Muscle layer of colon (tissue), 2 donors: Measurements from ENCODE around the gene RBP2.

Experiments
- H3K27ac ChIP-seq: one replicate; pipeline ENCODE4 v1.7.0; 2013; ENCODE audit warnings: low read depth, mild to moderate bottlenecking, low read length, moderate library complexity
- H3K27me3 ChIP-seq, 2 donors: one replicate each; pipeline ENCODE4 v1.7.0; 2013; ENCODE audit warnings: low read length in 2 of 2, mild to moderate bottlenecking in 2 of 2; ENCODE audit not compliant: insufficient read depth in 2 of 2, control insufficient read depth in 1 of 2
- H3K36me3 ChIP-seq: one replicate; pipeline ENCODE4 v1.7.0; 2013; ENCODE audit warnings: mild to moderate bottlenecking, low read length; ENCODE audit not compliant: insufficient read depth
- H3K4me1 ChIP-seq: one replicate; pipeline ENCODE4 v1.7.0; 2013; ENCODE audit warnings: mild to moderate bottlenecking, low read length; ENCODE audit not compliant: insufficient read depth
- H3K4me3 ChIP-seq, 2 donors: one replicate each; pipeline ENCODE4 v1.7.0; 2013; ENCODE audit warnings: low read length in 2 of 2, low read depth in 1 of 2, mild to moderate bottlenecking in 1 of 2, moderate library complexity in 1 of 2
- H3K9ac ChIP-seq: one replicate; pipeline ENCODE4 v1.7.0; 2013; ENCODE audit warnings: low read length
- H3K9me3 ChIP-seq: one replicate; pipeline ENCODE4 v1.7.0; 2013; ENCODE audit warnings: mild to moderate bottlenecking, low read length
- donor health status: abdominal sarcoma.
- donor health status: Adenocarcinoma of cecum.

RBP2 gene

GRCh38 chr3:139441656-139442055 is 34.7 kb downstream of the RBP2 start:
- H3K9ac ChIP-seq: no peak overlapping the region
- no peak overlapping the region for H3K27ac ChIP-seq
- no peak overlapping the region for H3K4me3 ChIP-seq
- no peaks in the 10 kb centered on the region for H3K4me1 ChIP-seq
- H3K36me3 ChIP-seq: no peaks in the 10 kb centered on the region
- no peaks in the 10 kb centered on the region for H3K27me3 ChIP-seq
- no peaks in the 10 kb centered on the region for H3K9me3 ChIP-seq

DNA sequence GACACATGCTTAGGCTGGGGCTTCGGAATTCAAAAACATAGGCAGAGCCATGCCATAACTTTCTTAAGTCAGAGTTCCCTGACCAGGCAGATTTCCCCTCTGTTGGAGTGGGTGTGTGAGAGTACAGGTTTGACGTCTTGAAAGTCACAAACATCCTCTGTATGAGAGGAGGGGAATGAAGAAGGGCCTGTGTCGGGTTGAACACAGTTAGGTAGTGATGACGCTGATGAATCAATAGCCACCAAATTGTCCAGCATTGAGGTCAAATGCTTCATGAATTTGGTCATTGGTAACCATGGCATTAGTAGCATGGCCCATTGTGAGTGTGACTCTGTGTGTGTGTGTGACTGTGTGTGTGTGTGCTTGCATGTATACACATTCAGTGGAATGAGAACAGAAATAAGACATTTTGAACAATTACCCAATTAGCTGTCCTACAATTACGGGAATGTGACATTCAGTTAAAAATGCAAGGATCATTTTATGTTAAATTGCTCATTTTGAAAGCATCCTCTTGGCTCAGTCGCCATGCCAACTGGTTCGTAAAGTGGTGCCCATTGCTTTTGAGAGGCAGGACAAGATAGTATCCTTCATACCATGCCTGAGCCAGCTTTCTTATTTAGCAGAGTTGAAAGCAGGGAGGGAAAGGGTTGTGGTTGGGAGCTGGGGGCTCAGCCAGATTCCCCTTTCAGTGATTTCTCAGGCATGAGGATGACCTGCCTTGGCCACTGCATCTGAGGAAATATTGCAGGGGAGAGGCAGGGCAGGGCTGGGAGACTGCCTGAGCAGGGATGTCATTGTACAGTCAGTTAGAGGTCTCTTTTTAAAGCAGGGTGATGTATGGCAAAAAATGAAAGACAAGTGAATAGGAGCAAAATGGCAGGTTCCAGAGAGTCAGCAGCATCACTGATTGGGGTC is 35.4 kb downstream of the RBP2 start:
- Histone ChIP-seq H3K4me3 (no peak overlapping the region), H3K4me1 (no peaks in the 10 kb centered on the region), H3K27ac (no peak overlapping the region), H3K9me3 (no peaks in the 10 kb centered on the region), H3K27me3 (no peaks in the 10 kb centered on the region), H3K36me3 (no peaks in the 10 kb centered on the region), H3K9ac (no peak overlapping the region)

GRCh38 chr3:139439278-139439677 is 37.0 kb downstream of the RBP2 start:
- H3K27me3 ChIP-seq: no peaks in the 10 kb centered on the region

GRCh38 chr3:139434764-139435307 is 41.5 kb downstream of the RBP2 start:
- Histone ChIP-seq H3K4me1 (no peaks in the 10 kb centered on the region), H3K36me3 (no peaks in the 10 kb centered on the region), H3K27me3 (no peaks in the 10 kb centered on the region), H3K27ac (no peak overlapping the region), H3K4me3 (no peak overlapping the region), H3K9ac (no peak overlapping the region), H3K9me3 (no peaks in the 10 kb centered on the region)

More at GRCh38 chr3:139439278-139439677, 37.0 kb downstream of the RBP2 start:
- H3K4me1 ChIP-seq: no peaks in the 10 kb centered on the region
- no peaks in the 10 kb centered on the region for H3K36me3 ChIP-seq
- H3K9me3 ChIP-seq: no peaks in the 10 kb centered on the region
- no peak overlapping the region for H3K4me3 ChIP-seq
- H3K27ac ChIP-seq: no peak overlapping the region
- H3K9ac ChIP-seq: no peak overlapping the region

DNA sequence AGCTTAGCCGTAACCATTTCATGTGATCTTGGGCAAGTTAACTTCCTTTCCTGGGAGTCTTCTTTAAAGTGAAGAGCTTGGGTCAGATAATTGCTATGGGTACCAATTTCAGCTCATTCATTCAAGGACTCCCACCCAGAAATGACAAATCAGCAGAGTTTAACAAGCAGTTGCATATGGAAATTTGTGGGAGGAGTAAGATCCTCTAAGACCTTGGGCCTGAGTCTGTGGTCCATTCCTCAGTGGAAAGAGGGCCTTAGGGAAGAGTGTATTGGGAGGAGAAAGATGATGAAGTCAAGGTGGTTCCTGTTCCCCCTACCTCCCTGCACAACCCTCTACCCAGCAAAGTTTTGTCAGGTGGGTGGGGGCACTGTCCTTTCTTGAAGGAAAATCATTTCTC is 42.1 kb downstream of the RBP2 start:
- H3K36me3 ChIP-seq: no peaks in the 10 kb centered on the region
- H3K27ac ChIP-seq: no peak overlapping the region
- H3K27me3 ChIP-seq: no peaks in the 10 kb centered on the region
- no peaks in the 10 kb centered on the region for H3K9me3 ChIP-seq
- H3K4me3 ChIP-seq: no peak overlapping the region
- H3K4me1 ChIP-seq: no peaks in the 10 kb centered on the region
- H3K9ac ChIP-seq: no peak overlapping the region

- H3K9ac ChIP-seq: no peak overlapping the region
- H3K27me3 ChIP-seq: no peaks in the 10 kb centered on the region
Observed at GRCh38 chr3:139433089-139433488, 43.2 kb downstream of the RBP2 start.

GRCh38 chr3:139430493-139430892 is 45.8 kb downstream of the RBP2 start:
- Histone ChIP-seq H3K4me1 (no peaks in the 10 kb centered on the region), H3K27ac (no peak overlapping the region), H3K27me3 (no peaks in the 10 kb centered on the region), H3K9me3 (no peaks in the 10 kb centered on the region), H3K4me3 (no peak overlapping the region), H3K36me3 (no peaks in the 10 kb centered on the region), H3K9ac (no peak overlapping the region)

More at GRCh38 chr3:139433089-139433488, 43.2 kb downstream of the RBP2 start:
- Histone ChIP-seq H3K9me3 (no peaks in the 10 kb centered on the region), H3K27ac (no peak overlapping the region), H3K36me3 (no peaks in the 10 kb centered on the region), H3K4me1 (no peaks in the 10 kb centered on the region), H3K4me3 (no peak overlapping the region)

- Histone ChIP-seq H3K4me3 (no peak overlapping the region), H3K4me1 (no peaks in the 10 kb centered on the region), H3K27me3 (no peaks in the 10 kb centered on the region), H3K9me3 (no peaks in the 10 kb centered on the region), H3K36me3 (peaks cover 8% of the 10 kb centered on the region), H3K27ac (no peak overlapping the region), H3K9ac (no peak overlapping the region)
Observed at GRCh38 chr3:139427283-139428060, 48.8 kb downstream of the RBP2 start.

DNA sequence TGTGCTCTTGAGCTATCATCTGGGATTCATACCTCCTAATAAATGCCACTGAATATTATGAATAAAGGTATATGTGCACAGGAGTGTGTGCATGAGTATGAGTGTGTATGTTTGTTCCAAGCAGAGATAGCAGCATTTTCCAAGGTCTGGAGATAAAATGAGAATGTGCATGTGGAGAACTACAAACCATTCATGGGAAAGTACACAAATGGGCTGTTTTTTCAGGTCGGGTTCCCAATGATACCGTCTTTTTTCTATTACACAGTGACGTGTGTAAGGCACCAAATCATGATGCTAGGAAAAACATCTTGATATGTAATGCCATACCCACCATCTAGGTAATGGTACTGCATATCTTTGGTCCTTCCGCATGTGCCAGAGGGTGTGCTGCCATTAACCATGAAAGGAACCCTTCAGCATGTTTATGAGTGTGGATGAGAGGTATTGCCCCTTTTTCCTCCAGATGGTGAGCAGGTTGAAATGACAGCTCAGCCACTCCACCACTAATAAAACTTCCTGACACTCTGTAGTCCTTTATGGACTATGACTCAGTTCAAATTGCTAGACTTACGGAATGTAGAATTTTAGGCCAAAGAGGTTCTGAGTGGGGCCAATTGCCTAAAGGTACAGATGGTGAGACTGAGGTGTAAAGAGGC is 50.4 kb downstream of the RBP2 start:
- H3K9me3 ChIP-seq: no peaks in the 10 kb centered on the region
- no peak overlapping the region for H3K27ac ChIP-seq
- H3K27me3 ChIP-seq: no peaks in the 10 kb centered on the region
- peaks cover 8% of the 10 kb centered on the region for H3K36me3 ChIP-seq
- no peak overlapping the region for H3K4me3 ChIP-seq
- H3K9ac ChIP-seq: no peak overlapping the region
- no peaks in the 10 kb centered on the region for H3K4me1 ChIP-seq

DNA sequence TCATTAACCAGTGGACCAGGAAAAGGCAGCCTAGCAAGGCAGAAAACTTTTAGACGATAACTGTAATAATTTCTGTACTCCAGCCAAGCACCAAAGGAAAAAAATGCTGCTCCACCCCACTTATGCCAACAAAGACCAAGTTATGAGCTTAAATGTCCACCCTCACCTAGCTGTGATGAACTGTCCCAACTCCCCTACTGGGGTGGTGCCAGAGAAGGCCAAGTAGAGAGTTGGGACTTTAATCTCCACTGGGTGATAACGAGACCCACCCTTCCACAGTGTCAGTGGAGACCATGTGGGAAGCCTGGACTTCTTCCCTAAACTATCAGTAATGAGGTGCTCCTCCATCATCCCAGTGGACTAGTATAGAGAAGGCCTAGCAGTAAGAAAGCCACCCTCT is 53.1 kb downstream of the RBP2 start:
- no peaks in the 10 kb centered on the region for H3K27me3 ChIP-seq
- no peak overlapping the region for H3K27ac ChIP-seq
- no peak overlapping the region for H3K4me3 ChIP-seq
- H3K9me3 ChIP-seq: no peaks in the 10 kb centered on the region
- H3K4me1 ChIP-seq: no peaks in the 10 kb centered on the region
- H3K9ac ChIP-seq: no peak overlapping the region
- H3K36me3 ChIP-seq: peaks cover 8% of the 10 kb centered on the region

GRCh38 chr3:139421460-139421859 is 54.9 kb downstream of the RBP2 start:
- H3K36me3 ChIP-seq: peaks cover 8% of the 10 kb centered on the region

More at GRCh38 chr3:139421460-139421859, 54.9 kb downstream of the RBP2 start:
- Histone ChIP-seq H3K4me1 (no peaks in the 10 kb centered on the region), H3K27me3 (no peaks in the 10 kb centered on the region), H3K4me3 (no peak overlapping the region), H3K9ac (no peak overlapping the region), H3K9me3 (no peaks in the 10 kb centered on the region), H3K27ac (no peak overlapping the region)
